ENCODE results near the gene MRPL58. TPM values are rescaled to one million over a fixed set of nuclear protein-coding genes. Genes with fewer than 3 reads are reported as not detected.

Gene MRPL58
- polyA plus RNA-seq, 1 donor (not counting 4 experiments of a cell fraction or from before 2014, with no cell fraction given), result 61.1 TPM

- FAIRE-seq, result no peak
- dilution Hi-C loops (cut with MboI; ENCODE audit: extremely low pct_ligation_motif_present, low sequenced_read_pairs), result no loop called here
These were observed 49.1 kb downstream of the MRPL58 start for GRCh38 chr17:75061618-75062017.

GRCh38 chr17:75063201-75063600, 50.7 kb downstream of the MRPL58 start:
- no peak for DNase-seq (ENCODE audit: low read depth, low spot score)
- no peaks in the 10 kb centered on the region for H3K9me3 ChIP-seq (ENCODE audit: control insufficient read depth, low read depth, low read length)
- dilution Hi-C loops (cut with MboI; ENCODE audit: extremely low pct_ligation_motif_present, low sequenced_read_pairs), result no loop called here
- H3K4me2 ChIP-seq (ENCODE audit: control insufficient read depth, extremely low read depth, insufficient read depth, low read depth, low read length), result no peak overlapping the region
- no peaks in the 10 kb centered on the region for H3K27me3 ChIP-seq (ENCODE audit: control insufficient read depth, extremely low read depth, insufficient read depth, low read length)
- no peak for FAIRE-seq
- no peaks in the 10 kb centered on the region for H3K4me1 ChIP-seq (ENCODE audit: control insufficient read depth, extremely low read depth, insufficient read depth, low read length)
- no peak overlapping the region for H3K27ac ChIP-seq (ENCODE audit: control insufficient read depth, insufficient read depth, low read length)
- no peak overlapping the region for H3K4me3 ChIP-seq (ENCODE audit: control insufficient read depth in 2 of 3, extremely low read depth in 1 of 3, insufficient read depth in 2 of 3, low read depth in 1 of 3, low read length in 3 of 3)
- H3K36me3 ChIP-seq (ENCODE audit: control insufficient read depth in 2 of 2, extremely low read depth in 1 of 2, insufficient read depth in 2 of 2, low read length in 2 of 2), result peaks cover 26 to 38% of the 10 kb centered on the region in 2 experiments
- H2AFZ ChIP-seq (ENCODE audit: control insufficient read depth, low read length), result no peak overlapping the region
- TF ChIP-seq CTCF (optimal IDR thresholded peaks at IDR 0.05 in 1 of 3, IDR thresholded peaks at IDR 0.05 in 1 of 3, conservative IDR thresholded peaks at IDR 0.05 in 1 of 3; ENCODE audit: extremely low read depth in 1 of 3, insufficient read depth in 2 of 3, low read length in 3 of 3) (no peak), EZH2 (IDR thresholded peaks at IDR 0.05; ENCODE audit: low read length) (no peak)
- no peaks in the 10 kb centered on the region for H3K79me2 ChIP-seq (ENCODE audit: control insufficient read depth, insufficient read depth, low read length)
- no peak overlapping the region for H3K9ac ChIP-seq (ENCODE audit: control insufficient read depth, extremely low read depth, insufficient read depth, low read length)
- H3K9me1 ChIP-seq (ENCODE audit: control insufficient read depth, extremely low read depth, insufficient read depth, low read length), result no peaks in the 10 kb centered on the region
- no peaks in the 10 kb centered on the region for H4K20me1 ChIP-seq (ENCODE audit: control insufficient read depth, extremely low read depth, insufficient read depth, low read length)

More at GRCh38 chr17:75061618-75062017, 49.1 kb downstream of the MRPL58 start:
- H3K9me3 ChIP-seq (ENCODE audit: control insufficient read depth, low read depth, low read length), result no peaks in the 10 kb centered on the region
- H3K9me1 ChIP-seq (ENCODE audit: control insufficient read depth, extremely low read depth, insufficient read depth, low read length), result no peaks in the 10 kb centered on the region
- H3K4me2 ChIP-seq (ENCODE audit: control insufficient read depth, extremely low read depth, insufficient read depth, low read depth, low read length), result no peak overlapping the region
- no peak overlapping the region for H3K9ac ChIP-seq (ENCODE audit: control insufficient read depth, extremely low read depth, insufficient read depth, low read length)
- peaks cover 26 to 38% of the 10 kb centered on the region in 2 experiments for H3K36me3 ChIP-seq (ENCODE audit: control insufficient read depth in 2 of 2, extremely low read depth in 1 of 2, insufficient read depth in 2 of 2, low read length in 2 of 2)
- H3K27me3 ChIP-seq (ENCODE audit: control insufficient read depth, extremely low read depth, insufficient read depth, low read length), result no peaks in the 10 kb centered on the region
- no peak overlapping the region for H3K27ac ChIP-seq (ENCODE audit: control insufficient read depth, insufficient read depth, low read length)
- no peaks in the 10 kb centered on the region for H3K4me1 ChIP-seq (ENCODE audit: control insufficient read depth, extremely low read depth, insufficient read depth, low read length)
- no peak for DNase-seq (ENCODE audit: low read depth, low spot score)
- no peak overlapping the region for H3K4me3 ChIP-seq (ENCODE audit: control insufficient read depth in 2 of 3, extremely low read depth in 1 of 3, insufficient read depth in 2 of 3, low read depth in 1 of 3, low read length in 3 of 3)
- TF ChIP-seq CTCF (optimal IDR thresholded peaks at IDR 0.05 in 1 of 3, IDR thresholded peaks at IDR 0.05 in 1 of 3, conservative IDR thresholded peaks at IDR 0.05 in 1 of 3; ENCODE audit: extremely low read depth in 1 of 3, insufficient read depth in 2 of 3, low read length in 3 of 3) (no peak), EZH2 (IDR thresholded peaks at IDR 0.05; ENCODE audit: low read length) (no peak)
- H4K20me1 ChIP-seq (ENCODE audit: control insufficient read depth, extremely low read depth, insufficient read depth, low read length), result no peaks in the 10 kb centered on the region
- H3K79me2 ChIP-seq (ENCODE audit: control insufficient read depth, insufficient read depth, low read length), result no peaks in the 10 kb centered on the region
- H2AFZ ChIP-seq (ENCODE audit: control insufficient read depth, low read length), result no peak overlapping the region

All from keratinocyte (primary cell).